Gastroesophageal sphincter (tissue), 4 donors: ENCODE results near the gene KAZN. TPM values are rescaled to one million over a fixed set of nuclear protein-coding genes. Genes with fewer than 3 reads are reported as not detected.

ENCODE experiments used
- ATAC-seq: fragments of 150-250 bp; one replicate; pipeline ENCODE4 v1.9.1; 2016; ENCODE audit warnings: mild to moderate bottlenecking, moderate library complexity
- H3K27ac ChIP-seq, 4 donors: fragments of 200-600 bp; sonication (generic) in 3 of 4; 1 replicate in 3 of 4; 2 replicates in 1 of 4; pipeline ENCODE4 v1.5.1; 2016 to 2019
- H3K27me3 ChIP-seq: fragments of 200-600 bp; sonication (generic); one replicate; pipeline ENCODE4 v1.5.1; 2019
- H3K36me3 ChIP-seq, 2 donors: fragments of 200-600 bp; sonication (generic); one replicate each; pipeline ENCODE4 v1.5.1; 2019; ENCODE audit warnings: control low read depth in 1 of 2
- H3K4me1 ChIP-seq, 3 donors: fragments of 200-600 bp; sonication (generic); 1 replicate in 2 of 3; 2 replicates in 1 of 3; pipeline ENCODE4 v1.5.1; 2016 to 2019; ENCODE audit warnings: control low read depth in 2 of 3
- H3K4me3 ChIP-seq, 2 donors: fragments of 200-600 bp; sonication (generic); one replicate each; pipeline ENCODE4 v1.5.1; 2019; ENCODE audit warnings: mild to moderate bottlenecking in 1 of 2, moderate library complexity in 1 of 2
- H3K9me3 ChIP-seq, 3 donors: fragments of 200-600 bp; sonication (generic); one replicate each; pipeline ENCODE4 v1.5.1; 2017 to 2019; ENCODE audit warnings: control low read depth in 2 of 3
- EP300 ChIP-seq: sonication (generic); formaldehyde crosslinking; IDR thresholded peaks from one replicate; pipeline ENCODE4 v1.6.1; 2017; ENCODE audit warnings: antibody characterized with exemption, mild to moderate bottlenecking
- POLR2A ChIP-seq, 2 donors: fragments of 450-650 bp; IDR thresholded peaks; one replicate each; pipeline ENCODE4 v1.6.1; 2017; ENCODE audit warnings: antibody characterized with exemption in 2 of 2, mild to moderate bottlenecking in 2 of 2, moderate library complexity in 1 of 2
- POLR2AphosphoS5 ChIP-seq: sonication (generic); formaldehyde crosslinking; IDR thresholded peaks from one replicate; pipeline ENCODE4 v1.6.1; 2017; ENCODE audit warnings: antibody characterized with exemption
- WGBS, 2 donors: methylation state at CpG; one replicate each; pipeline ENCODE4 v1.1.5; 2018; ENCODE audit warnings: low coverage in 1 of 2; 5-methylcytosine and 5-hydroxymethylcytosine counted together
- total RNA-seq, 4 donors: library from RNA; depleted of rRNA; stranded (reverse); fragments of >200 nt; gene quantifications; one replicate each; pipeline ENCODE4 v1.1.0, GENCODE V29; 2016
- TF ChIP-seq, protein P1 (sequence below), 4 experiments: fragments of 200-600 bp in 2 of 4; fragments of 450-650 bp in 2 of 4; sonication (generic) in 1 of 4; IDR thresholded peaks; one replicate each; pipeline ENCODE4 v1.5.1; 2017 to 2019; ENCODE audit warnings: antibody characterized with exemption in 4 of 4, mild to moderate bottlenecking in 2 of 4, moderate library complexity in 2 of 4

The KAZN gene
- total RNA-seq, 4 donors from 2014 or later: 6.5 to 16.6 (median 11.5) TPM

DNA sequence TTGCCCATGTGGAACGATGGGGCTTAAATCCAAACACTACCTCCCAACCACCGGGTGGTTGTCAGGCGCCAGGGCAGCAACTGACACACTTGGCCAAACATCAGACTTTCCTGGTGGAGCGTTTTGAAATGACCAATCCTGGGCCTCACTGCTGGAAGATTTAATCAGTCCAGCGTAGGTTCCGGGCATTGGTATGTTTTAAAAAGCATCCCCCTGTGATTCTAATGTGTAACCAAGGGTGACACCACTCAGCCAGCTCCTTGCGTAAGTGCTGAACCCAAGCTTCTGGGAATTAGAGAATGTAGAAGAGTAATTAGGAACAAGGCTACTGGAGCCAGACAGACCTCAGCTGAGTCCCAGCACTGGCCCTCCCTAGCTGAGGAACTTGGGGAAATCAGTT is 44.8 kb upstream of the KAZN start:
- H3K27ac ChIP-seq: no peak overlapping the region
- TF ChIP-seq POLR2A (IDR thresholded peaks at IDR 0.05) (no peak), POLR2AphosphoS5 (no peak), EP300 (no peak)
- TF ChIP-seq, protein P1, sequence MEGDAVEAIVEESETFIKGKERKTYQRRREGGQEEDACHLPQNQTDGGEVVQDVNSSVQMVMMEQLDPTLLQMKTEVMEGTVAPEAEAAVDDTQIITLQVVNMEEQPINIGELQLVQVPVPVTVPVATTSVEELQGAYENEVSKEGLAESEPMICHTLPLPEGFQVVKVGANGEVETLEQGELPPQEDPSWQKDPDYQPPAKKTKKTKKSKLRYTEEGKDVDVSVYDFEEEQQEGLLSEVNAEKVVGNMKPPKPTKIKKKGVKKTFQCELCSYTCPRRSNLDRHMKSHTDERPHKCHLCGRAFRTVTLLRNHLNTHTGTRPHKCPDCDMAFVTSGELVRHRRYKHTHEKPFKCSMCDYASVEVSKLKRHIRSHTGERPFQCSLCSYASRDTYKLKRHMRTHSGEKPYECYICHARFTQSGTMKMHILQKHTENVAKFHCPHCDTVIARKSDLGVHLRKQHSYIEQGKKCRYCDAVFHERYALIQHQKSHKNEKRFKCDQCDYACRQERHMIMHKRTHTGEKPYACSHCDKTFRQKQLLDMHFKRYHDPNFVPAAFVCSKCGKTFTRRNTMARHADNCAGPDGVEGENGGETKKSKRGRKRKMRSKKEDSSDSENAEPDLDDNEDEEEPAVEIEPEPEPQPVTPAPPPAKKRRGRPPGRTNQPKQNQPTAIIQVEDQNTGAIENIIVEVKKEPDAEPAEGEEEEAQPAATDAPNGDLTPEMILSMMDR (IDR thresholded peaks at IDR 0.05): no peak

DNA sequence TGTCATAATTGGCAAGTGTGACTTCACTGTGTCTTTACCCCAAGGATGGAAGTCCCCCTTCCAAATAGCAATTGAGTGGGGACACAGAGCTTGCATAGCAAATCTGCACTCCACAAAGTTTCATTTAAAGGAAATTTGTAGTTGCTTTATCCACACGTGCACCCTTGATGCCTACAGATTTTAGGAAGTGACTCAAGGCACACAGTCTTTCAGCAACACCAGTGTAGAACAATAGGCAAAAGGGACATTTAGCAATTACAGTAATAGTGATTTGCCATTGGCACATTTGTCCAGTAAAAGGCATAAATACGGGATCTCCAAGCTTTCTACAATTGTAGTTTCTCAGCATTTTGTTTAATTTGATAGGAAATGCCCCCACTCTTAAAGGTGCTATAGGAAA is 43.4 kb upstream of the KAZN start:
- H3K4me3 ChIP-seq: no peak overlapping the region
- no peaks in the 10 kb centered on the region for H3K36me3 ChIP-seq
- TF ChIP-seq, protein P1 (IDR thresholded peaks at IDR 0.05): no peak
- TF ChIP-seq POLR2A (IDR thresholded peaks at IDR 0.05) (no peak), POLR2AphosphoS5 (no peak), EP300 (no peak)
- peaks cover 6% of the 10 kb centered on the region for H3K27me3 ChIP-seq
- no peak for ATAC-seq
- H3K4me1 ChIP-seq: no peaks in the 10 kb centered on the region
- H3K9me3 ChIP-seq: no peaks in the 10 kb centered on the region
- no peak overlapping the region for H3K27ac ChIP-seq
- 60 to 77% methylated on average over 2 of the region's 2 CpGs for WGBS, 2 donors

More for the DNA sequence above, 44.8 kb upstream of the KAZN start:
- Histone ChIP-seq H3K4me3 (no peak overlapping the region), H3K36me3 (no peaks in the 10 kb centered on the region), H3K27me3 (peaks cover 6% of the 10 kb centered on the region), H3K9me3 (no peaks in the 10 kb centered on the region), H3K4me1 (no peaks in the 10 kb centered on the region)
- no peak for ATAC-seq
- WGBS, 2 donors: 80 to 100% methylated on average over 1 to 2 of the region's 7 CpGs

DNA sequence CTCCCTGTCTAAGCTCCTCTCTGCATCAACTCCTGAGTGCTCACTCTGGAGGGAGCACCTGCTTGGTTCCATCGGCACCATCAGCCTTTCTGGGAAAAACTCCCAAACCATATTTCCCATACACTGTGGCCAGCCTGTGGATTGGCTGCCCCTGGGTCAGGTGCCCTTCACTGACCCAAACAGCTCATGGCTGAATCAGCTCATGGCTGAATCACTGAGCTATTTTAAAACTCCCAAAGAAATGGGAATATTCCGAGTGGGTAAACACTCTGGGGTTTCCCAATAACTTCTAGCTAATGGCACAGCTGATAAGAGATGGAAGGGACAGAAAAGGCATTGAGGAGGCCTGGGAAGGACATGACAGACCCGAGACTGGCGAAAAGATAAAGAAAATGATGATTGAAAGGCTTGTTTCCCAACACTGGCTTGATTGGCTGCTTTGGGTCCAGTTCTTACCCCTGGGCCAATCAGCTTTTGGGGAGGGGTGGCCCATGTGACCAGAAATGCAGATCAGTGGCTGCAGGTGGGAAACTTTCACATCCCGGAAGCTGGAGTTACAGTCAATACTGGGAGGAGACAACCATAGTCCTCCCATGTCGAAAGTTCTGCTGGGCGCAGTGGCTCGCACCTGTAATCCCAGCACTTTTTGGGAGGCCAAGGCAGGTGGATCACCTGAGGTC is 37.3 kb upstream of the KAZN start:
- H3K27me3 ChIP-seq: no peaks in the 10 kb centered on the region
- no peak overlapping the region for H3K27ac ChIP-seq
- H3K9me3 ChIP-seq: peaks cover 0 to 10% (median 0%) of the 10 kb centered on the region in 3 donors
- ATAC-seq: no peak
- TF ChIP-seq, protein P1 (IDR thresholded peaks at IDR 0.05): no peak
- TF ChIP-seq EP300: no peak
- no peak for TF ChIP-seq POLR2AphosphoS5
- TF ChIP-seq POLR2A (IDR thresholded peaks at IDR 0.05): no peak
- WGBS, 2 donors: 50 to 83% methylated on average over 1 to 4 of the region's 8 CpGs
- no peaks in the 10 kb centered on the region for H3K4me1 ChIP-seq
- no peaks in the 10 kb centered on the region for H3K36me3 ChIP-seq
- no peak overlapping the region for H3K4me3 ChIP-seq

GRCh38 chr1:14565090-14565489 is 33.4 kb upstream of the KAZN start:
- H3K4me3 ChIP-seq: no peak overlapping the region
- no peaks in the 10 kb centered on the region for H3K4me1 ChIP-seq
- no peak overlapping the region for H3K27ac ChIP-seq
- TF ChIP-seq POLR2AphosphoS5 (no peak), POLR2A (IDR thresholded peaks at IDR 0.05) (no peak), EP300 (no peak)
- TF ChIP-seq, protein P1 (IDR thresholded peaks at IDR 0.05): no peak
- no peak for ATAC-seq
- no peaks in the 10 kb centered on the region for H3K27me3 ChIP-seq
- no peaks in the 10 kb centered on the region for H3K36me3 ChIP-seq
- H3K9me3 ChIP-seq: peaks cover 0 to 20% (median 0%) of the 10 kb centered on the region in 3 donors
- 46 to 50% methylated on average over 2 of the region's 2 CpGs for WGBS, 2 donors

GRCh38 chr1:14567056-14567455 is 31.4 kb upstream of the KAZN start:
- no peaks in the 10 kb centered on the region for H3K27me3 ChIP-seq
- no peaks in the 10 kb centered on the region for H3K36me3 ChIP-seq
- TF ChIP-seq, protein P1 (IDR thresholded peaks at IDR 0.05): no peak
- TF ChIP-seq POLR2A (IDR thresholded peaks at IDR 0.05) (no peak), POLR2AphosphoS5 (no peak), EP300 (no peak)
- peaks cover 0 to 20% (median 0%) of the 10 kb centered on the region in 3 donors for H3K9me3 ChIP-seq
- no peaks in the 10 kb centered on the region for H3K4me1 ChIP-seq
- H3K27ac ChIP-seq: no peak overlapping the region
- no peak for ATAC-seq
- no peak overlapping the region for H3K4me3 ChIP-seq
- 44 to 83% methylated on average over 1 to 2 of the region's 2 CpGs for WGBS, 2 donors
